Kidney glomerular epithelial cell (primary cell): Measurements from ENCODE around the gene ITPRIPL2.

ENCODE experiments used
- DNase-seq: peaks from one replicate; lab custom pipeline; 2025; lab: John Stamatoyannopoulos, UW

The ITPRIPL2 gene

DNA sequence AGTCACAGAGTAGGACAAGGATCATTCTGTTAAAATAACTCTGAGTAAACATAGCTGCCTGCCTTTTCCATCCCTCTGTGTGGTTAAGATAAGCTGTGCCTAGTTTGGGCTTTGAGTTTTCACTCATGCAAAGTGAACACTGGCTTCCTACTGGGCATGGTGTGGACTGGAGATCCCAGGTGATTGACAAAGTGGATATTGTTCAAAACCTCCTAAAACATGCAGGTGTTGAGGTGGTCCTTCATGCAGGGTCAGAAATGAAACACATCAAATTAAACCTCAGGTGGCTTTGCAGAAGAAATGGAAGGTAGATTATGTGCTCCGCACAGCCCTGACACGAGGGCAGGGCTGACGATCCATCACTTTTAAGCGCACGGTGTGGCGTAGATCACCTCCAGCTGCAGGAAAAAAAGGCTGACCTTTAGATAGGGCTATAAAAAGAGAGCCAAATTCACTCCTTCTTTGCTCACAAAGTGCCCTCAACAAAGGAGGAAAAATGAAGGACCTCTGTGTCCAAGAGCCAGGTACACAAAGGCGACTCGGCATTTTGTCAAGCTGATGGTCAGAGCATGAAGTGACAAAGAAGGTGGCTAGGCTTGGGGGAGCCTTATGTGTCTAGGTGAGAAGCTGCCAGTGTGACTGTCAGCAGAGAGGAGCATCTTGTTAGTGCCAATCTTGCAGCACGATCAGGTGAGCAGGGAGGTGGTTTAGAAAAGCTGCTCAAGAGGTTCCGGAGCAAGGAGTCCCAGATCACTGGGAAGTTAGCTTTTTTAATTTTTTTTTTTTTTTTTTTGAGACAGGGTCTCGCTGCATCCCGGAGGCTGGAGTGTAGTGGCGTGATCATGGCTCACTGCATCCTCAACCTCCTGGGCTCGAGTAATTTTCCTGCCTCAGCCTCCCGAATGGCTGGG is 19.9 kb upstream of the ITPRIPL2 start:
- DNase-seq, result no peak

DNA sequence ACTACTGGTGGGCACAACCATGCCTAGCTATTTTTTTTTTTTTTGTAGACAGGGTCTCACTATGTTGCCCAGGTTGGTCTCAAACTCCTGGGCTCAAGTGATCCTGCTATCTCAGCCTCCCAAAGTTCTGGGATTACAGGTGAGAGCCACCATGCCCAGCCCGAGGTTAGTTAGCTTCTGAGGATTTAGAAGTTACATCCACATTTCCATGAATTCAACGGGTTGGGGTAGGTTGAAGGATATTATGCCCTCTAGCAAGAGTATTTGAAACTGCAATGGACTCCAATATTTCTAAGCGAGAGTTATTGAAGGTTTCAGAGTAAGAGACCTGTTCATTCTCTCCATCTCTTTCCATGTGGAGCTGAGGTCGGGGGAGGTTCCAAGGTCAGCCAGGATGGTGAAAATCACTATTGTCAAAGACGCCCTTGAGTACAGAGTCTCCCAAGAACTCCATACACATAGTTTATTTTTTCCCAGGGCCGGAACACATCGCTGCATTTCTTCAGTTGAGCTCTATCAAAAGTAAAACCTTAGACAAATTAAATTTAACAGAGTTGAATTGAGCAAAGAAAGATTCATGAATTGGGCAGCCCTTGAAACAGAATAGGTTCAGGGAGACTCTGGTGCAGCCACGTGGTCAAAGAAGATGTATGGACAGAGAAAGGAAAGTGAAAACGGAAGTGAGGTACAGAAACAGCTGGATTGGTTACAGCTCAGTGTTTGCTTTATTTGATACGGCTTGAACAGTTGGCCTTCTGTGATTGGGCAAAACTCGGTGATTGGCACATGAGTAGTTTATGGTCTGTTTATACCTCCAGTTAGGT is 19.0 kb upstream of the ITPRIPL2 start:
- no peak for DNase-seq

DNA sequence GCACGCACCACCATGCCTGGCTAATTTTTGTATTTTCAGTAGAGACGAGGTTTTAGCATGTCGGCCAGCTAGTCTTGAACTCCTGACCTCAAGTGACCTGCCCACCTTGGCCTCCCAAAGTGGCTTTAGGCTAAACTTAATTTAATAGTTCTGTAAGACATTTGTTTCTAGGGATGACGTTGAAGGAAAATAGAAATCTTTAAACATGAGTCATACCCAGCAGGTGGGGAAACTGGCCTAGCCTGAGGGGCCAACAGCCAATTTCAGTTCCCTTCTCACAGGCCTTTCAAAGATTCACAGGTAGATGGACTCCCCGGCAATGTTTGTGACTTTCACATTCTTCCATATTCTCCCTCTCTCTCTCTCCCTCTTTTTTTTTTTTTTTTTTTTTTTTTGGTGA is 18.1 kb upstream of the ITPRIPL2 start:
- no peak for DNase-seq

DNA sequence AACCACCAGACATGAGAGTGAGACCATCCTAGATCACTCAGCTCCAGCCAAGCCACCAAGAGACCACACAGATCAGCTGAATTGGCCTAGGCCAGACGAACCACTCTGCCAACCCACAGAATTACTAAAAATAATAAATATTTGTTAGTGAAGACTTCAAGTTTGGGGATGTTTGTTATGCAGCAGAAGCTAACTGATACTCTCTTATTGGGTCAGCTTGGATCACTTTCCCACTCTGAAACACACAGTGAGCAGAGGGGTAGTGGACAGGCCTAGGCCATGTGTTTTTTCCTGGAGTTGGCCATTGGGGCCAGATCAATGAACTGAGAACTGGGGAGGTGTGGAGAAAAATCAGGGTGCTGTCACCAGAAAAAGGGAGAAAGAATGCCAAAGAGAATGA is 15.6 kb upstream of the ITPRIPL2 start:
- DNase-seq, result no peak

DNA sequence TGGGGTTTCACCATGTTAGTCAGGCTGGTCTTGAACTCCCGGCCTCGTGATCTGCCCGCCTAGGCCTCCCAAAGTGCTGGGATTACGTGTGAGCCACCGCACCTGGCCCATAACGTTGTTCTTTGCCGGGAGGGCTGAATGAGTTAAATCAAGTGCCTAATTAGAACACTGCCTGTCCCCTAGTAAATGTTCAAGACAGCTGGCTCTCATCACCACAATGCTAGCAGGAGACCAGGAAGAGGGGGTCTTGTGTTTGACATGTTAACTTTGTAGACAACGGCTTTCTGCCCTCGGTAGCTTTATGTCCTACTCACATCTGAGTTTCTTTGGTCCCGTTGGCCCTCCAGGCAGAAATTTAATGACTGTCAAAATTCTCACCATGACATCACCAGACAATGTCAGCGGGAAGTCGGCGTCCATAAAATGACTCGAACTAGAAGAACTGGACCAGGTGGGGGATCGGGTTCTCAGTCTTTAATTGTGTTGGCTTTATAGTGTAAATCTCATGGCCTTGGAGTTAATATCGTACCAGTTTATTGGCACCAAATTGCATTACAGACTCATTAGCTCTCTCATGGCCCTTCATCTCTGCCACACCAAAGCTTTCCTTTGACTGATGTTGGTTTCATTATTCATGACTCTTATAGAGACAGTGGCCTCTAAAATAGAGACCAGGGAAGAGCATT is 11.4 kb upstream of the ITPRIPL2 start:
- no peak for DNase-seq

DNA sequence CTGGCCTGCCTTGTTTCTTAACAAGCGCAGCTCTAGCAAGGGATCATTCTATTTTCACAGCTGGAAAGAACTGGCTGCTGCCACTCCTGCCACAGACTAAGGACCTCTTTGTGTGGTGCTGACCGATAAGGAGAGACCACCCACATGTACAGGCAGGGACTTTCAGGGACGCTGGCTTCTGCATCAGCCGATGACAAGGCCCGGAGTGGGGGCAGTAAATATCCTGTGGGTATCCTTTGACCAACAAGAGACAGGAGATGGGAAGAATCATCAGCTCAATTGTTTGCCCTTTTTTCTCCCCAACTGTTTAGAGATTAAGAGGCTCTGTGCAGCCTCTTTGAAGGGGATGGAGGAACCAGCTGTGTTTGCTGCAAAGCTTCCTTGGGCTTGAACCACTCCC is 9.2 kb upstream of the ITPRIPL2 start:
- no peak for DNase-seq

DNA sequence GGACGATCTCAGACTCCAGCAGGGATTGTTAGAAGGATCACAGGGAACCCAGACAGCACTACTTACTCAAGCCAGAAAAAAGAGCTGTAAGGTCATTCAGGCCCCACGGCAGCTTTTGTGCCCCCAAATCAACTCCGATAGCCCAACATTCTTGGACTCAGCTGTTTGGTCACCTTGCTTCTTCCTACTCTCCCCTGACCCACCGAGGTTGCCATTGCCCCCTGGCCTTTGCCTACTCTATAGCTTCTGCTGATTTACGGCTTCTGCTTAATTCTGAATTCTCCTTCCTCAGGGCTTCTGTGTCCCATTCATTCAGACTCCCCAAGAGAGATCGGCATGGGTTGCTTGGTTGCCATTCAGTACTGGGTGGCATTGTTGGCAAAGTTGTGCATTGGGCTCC is 8.6 kb upstream of the ITPRIPL2 start:
- no peak for DNase-seq

DNA sequence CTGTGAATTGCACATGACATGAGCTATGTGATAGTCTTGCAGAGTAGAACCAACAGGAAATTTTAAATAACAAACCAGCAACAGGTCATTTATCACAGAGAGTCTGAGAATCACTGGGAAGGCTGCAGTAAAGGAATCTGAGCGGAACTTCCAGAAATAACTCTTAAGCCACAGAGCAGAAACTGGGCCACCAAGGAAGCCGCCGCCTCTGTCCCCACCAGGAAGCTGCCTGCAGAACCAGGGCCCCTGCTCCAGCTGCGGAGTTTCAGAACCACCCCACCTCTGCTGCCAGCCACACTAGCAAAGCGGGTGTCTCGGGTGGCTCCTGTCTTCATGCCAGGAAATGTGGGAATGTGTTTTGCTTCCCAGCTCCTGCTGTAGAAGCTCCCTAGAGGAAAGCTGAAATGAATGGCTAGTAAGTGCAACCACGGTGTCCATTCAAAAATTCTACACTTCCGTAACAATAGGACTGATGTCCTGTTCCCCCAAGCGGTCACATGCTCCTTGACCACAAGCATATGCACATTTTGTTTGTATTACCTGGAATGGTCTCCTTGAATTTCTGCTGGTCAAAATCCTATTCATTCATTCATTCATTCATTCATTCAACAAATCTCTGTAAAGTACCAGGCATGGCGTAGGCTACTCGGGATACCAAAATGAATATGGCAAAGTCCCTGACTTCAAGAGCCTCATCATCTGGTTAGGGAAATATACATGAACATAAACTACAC is 7.7 kb upstream of the ITPRIPL2 start:
- DNase-seq, result peak; percentile 36

DNA sequence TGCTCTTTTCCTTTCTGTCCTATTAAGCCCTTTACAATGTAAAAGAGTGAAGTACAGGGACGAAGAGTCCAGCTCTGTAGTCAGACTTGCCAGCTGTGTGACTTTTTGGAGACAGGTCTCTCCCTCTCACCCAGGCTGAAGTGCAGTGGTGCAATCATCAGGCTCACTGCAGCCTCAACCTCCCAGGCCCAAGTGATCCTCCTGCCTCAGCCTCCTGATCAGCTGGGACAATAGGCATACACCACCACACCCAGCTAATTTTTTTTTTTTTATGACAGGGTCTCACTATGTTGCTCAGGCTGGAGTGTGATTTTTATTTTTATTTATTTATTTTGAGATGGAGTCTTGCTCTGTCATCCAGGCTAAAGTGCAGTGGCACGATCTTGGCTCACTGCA is 7.1 kb upstream of the ITPRIPL2 start:
- no peak for DNase-seq

DNA sequence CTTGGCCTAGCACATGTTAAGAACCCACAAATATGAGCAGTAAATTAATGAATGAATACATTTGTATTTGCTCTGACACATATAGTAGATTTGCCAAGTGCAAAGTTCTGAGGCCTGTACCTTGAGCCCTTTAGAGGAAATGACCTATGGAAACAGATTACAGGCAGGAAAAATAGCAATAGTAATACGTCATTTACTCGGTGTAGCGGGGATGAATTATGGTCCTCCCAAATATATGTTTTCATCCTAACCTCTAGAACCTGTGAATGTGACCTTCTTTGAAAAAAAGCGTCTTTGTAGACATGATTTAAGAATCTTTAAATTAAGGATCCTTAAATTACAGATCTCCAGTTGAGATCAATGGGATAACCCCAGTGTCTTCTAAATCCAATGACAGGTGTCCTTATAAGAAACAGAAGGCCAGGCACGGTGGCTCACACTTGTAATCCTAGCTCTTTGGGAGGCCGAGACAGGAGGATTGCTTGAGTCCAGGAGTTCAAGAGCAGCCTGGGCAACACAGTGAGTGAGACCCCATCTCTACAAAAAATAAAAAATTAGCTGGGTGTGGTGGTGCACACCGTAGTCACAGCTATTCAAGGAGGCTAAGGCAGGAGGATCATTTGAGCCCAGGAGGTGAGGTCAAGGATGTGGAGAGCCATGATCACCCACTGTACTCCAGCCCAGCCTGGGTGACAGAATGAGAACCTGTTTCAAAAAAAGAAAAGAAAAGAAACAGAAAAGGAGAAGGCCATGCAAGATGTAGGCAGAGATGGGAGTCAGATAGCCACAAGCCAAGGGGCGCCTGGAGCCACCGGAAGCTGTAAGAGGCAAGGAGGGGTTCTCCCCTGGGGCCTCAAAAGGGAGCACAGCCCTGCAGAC is 5.1 kb upstream of the ITPRIPL2 start:
- DNase-seq, result no peak

DNA sequence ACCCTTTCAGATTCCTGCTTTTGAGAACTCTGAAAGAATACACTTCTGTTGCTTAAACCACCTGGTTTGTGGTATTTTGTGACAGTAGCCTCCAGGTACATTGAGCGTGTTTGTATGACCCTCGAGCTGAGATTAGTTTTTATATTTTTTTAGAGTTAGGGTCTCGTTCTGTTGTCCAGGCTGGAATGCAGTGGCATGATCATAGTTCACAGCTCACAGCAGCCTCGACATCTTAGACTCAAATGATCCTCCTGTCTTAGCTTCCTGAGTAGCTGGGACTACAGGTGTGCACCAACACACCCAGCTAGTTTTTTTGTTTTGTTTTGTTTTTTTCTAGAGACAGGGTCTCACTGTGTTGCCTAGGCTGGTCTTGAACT is 4.5 kb upstream of the ITPRIPL2 start:
- DNase-seq, result no peak

DNA sequence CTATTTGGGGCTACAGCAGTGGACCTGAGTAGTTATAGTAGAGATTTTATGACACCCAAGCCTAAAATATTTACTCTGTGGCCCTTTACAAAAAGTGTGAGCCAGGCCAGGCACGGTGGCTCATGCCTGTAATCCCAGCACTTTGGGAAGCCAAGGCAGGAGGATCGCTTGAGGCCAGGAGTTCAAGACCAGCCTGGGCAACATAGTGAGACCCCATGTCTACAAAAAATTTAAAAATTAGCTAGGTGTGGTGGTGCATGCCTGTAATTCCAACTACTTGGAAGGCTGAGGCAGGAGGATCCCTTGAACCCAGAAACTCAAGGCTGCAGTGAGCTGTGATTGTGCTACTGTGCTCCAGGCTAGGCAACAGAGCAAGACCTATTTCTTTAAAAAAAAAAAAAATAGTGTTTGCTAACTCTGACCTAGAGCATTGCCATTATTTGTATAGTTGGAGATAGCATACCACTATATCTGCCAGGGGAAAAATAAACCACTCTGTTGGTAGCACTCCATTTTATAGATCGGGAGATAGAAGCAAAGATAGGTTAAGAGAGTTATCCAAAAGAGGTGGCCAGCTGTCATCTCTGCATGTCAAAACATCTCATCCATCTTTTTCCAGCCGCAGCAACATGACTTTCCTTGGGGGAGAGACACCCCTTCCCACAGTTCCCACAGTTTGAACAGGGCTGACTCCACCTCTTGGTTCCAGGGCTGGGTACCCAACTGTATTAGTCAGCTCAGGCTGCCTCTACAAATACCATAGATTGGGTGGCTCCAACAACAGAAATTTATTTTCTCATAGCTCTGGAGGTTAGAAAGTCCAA is 3.0 kb upstream of the ITPRIPL2 start:
- no peak for DNase-seq

DNA sequence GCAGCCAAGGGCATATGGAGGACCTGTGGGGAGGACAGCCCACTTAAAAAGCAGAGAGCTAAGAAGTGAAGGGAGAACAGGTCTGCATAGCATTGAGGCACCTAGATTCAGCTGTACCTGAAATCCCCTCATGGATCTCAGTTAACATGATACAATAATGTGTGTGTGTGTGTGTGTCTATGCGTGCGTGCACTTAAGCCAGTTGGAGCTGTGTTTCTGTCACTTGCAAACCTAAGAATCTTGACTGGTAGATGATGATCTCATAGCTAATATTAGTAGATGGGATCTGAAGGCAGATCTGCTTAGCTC is 1.7 kb upstream of the ITPRIPL2 start:
- DNase-seq, result no peak

DNA sequence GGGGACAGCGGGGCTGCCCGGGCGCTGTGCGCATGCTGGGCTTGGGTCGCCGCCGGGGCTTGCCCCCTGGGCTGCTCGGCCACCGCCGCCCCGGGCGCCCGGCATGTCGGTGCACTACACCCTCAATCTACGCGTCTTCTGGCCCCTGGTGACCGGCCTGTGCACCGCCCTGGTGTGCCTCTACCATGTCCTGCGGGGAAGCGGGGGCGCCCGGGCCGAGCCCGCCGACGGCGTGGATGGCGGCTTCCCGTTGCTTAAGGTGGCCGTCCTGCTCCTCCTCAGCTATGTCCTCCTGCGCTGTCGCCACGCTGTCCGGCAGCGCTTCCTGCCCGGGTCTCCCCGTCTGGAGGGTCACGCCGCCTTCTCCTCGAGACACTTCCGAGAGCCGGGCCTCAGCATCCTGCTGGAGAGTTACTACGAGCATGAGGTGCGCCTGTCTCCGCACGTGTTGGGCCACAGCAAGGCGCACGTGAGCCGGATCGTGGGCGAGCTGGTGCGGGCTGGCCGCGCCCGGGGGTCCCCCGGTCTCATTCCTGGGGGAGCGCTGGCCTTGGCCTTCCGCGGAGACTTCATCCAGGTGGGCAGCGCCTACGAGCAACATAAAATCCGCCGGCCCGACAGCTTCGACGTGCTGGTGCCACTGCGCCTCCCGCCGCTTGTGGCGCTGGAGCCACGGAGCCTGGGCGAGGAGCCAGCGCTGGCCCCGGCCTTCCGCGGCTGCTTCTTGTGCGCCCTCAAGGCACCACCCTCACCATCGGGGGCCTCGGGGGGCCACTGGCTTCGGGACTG is 789 bp downstream of the ITPRIPL2 start:
- no peak for DNase-seq

DNA sequence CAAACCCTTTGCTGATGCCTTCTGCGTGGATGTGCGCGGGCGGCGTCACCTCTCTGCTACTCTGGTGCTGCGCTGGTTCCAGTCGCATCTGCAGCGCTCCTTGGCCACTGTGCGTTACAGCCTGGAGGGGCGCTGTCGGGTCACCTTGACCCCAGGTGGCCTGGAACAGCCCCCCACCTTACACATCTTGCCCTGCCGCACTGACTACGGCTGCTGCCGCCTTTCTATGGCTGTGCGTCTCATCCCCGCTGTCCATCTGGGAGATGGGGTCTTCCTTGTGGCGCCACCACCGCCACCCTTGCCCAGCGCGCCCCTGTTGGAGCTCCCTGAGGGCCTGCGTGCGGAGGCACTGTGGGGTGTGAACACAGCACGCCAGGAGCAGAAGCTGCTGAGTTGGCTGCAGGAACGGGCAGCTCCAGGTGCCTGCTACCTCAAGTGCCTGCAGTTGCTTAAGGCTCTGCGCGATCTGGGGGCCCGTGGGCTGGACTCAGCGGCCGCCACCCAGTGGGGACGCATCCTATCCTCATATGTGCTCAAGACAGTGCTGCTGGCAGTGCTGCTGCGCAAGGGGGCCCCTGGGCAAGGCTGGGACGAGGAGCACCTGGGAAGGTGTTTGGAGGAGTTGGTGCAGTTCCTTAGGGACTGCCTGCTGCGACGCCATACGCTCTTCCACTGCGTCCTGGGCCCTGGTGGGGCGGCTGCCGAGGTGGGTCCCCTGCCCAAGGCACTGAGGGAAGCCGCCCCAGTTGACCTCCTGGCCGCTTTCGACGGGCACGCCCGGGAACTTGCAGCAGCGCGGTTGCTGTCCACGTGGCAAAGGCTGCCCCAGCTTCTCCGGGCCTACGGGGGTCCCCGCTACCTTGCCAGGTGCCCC is 1.6 kb downstream of the ITPRIPL2 start:
- no peak for DNase-seq

DNA sequence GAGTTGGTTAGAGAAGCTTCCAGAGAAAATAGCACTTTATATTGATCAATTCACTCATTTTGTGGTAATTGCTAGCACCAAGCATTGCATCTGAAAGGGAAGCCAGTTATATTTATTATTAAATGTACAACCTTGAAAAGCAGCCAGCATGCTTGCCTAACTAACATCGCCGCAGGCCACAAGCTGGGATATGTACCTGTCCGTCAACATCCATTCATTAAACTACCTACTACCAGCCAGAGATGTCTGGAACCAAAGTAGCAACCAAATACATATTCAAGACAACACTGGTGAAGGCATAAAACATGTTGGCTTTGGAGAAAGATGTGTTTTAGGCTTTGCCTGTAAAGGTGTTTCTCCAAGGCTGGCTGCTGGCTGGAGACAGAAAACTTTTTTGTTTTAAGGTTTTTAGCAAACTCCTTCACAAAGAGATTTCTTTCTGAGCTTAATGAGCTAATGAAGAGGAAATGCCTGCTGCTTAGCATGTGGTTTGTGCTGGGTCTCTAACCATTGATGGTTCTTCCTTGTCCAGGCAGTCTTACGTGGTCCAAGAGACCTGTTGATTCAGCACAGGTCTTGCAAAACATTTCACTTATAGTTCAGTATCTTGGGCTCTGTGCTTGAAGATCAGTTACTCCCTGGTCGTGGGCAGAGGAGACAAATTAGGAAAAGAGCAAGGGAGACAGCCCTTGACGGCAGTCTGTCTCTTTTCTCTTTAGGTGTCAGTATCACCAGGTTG is 3.1 kb downstream of the ITPRIPL2 start:
- DNase-seq, result no peak

DNA sequence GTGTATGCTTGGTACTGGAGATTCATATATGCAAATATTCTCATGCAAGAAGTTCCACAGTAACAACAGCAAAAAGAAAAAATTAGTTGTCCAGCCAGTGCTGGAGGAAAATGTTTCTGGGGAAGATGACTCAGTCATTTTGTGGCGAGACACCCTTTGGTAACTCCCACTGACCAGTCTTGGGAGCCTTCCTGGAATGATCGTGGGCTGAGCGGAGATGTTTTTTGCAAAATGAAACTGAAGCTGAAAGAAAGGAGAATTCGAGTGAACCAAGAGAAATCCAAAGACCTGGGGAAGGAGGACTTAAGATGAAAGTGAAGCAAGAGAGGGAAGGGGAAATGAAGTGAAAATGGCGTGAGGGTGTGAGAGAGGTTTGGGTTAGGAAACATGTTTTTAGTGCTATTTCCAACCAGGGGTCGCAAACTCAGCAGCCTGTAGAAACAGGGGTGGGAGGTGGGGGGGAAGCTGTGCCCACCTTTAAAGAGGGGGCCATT is 5.2 kb downstream of the ITPRIPL2 start:
- DNase-seq, result peak; percentile 72

DNA sequence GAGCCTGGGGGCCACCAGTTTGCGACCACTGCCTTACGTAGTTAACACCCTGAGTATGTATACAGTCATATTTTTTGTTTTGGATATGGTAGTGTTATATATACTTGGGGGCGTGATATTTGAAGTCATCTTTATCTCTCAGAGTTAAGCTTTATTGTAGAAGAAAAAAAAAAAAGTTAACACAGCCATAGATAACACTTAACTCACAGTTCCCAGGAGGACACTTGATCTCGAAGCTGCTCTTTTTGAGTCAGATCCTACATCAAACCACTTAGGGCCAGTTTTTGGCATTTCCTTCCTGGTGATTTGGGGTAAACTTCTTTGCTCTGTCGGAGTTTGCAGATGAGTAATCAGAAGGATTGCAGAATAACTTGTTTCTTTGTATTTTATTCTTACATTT is 5.8 kb downstream of the ITPRIPL2 start:
- DNase-seq, result no peak
